ENCODE results near the gene APP.

- TF ChIP-seq, protein P1, sequence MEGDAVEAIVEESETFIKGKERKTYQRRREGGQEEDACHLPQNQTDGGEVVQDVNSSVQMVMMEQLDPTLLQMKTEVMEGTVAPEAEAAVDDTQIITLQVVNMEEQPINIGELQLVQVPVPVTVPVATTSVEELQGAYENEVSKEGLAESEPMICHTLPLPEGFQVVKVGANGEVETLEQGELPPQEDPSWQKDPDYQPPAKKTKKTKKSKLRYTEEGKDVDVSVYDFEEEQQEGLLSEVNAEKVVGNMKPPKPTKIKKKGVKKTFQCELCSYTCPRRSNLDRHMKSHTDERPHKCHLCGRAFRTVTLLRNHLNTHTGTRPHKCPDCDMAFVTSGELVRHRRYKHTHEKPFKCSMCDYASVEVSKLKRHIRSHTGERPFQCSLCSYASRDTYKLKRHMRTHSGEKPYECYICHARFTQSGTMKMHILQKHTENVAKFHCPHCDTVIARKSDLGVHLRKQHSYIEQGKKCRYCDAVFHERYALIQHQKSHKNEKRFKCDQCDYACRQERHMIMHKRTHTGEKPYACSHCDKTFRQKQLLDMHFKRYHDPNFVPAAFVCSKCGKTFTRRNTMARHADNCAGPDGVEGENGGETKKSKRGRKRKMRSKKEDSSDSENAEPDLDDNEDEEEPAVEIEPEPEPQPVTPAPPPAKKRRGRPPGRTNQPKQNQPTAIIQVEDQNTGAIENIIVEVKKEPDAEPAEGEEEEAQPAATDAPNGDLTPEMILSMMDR (conservative IDR thresholded peaks at IDR 0.05; ENCODE audit: low read length): no peak
- no peak for TF ChIP-seq EZH2phosphoT487 (IDR thresholded peaks at IDR 0.05; ENCODE audit: borderline replicate concordance)
Observed at GRCh38 chr21:26112127-26112742, 58.3 kb downstream of the APP start.

All from Loucy (cell line).